Naive thymus-derived CD8-positive, alpha-beta T cell (primary cell): ENCODE measurements around the gene SPINT1. TPM values are rescaled to one million over a fixed set of nuclear protein-coding genes. Genes with fewer than 3 reads are reported as not detected.
"Not testable (repeated sequence)": the region's sequence is repeated elsewhere in the genome, so short reads cannot be mapped to it uniquely, and the experiment has no call there.

ENCODE experiments used
- ATAC-seq, 2 donors: fragments of 150-1000 bp; cut with Tn5 transposase in 1 of 2; sonication (Bioruptor Pico), chemical (Tn5 transposase) in 1 of 2; 1 replicate in 1 of 2; 2 replicates in 1 of 2; pipeline ENCODE4 v1.10.0; 2021; ENCODE audit warnings: mild to moderate bottlenecking in 2 of 2, moderate library complexity in 2 of 2
- POLR2A ChIA-PET: fragments of 350-600 bp; sonication (Branson Sonifier 250); formaldehyde crosslinking; loops from one replicate; lab custom pipeline; 2021; ENCODE audit warnings: antibody characterized with exemption; lab: Charles Lee
- DNase-seq, 10 donors: peaks; one replicate each; pipeline versions ENCODE4 v3.0.0 to v3.0.0-alpha.2; 2020 to 2022
- H3K27ac Mint-ChIP-seq, 10 donors: one replicate each; pipeline ENCODE4 v1.8.0; 2020 to 2022; ENCODE audit warnings: mild to moderate bottlenecking in 10 of 10, mixed read lengths in 10 of 10, moderate library complexity in 4 of 10, inconsistent platforms in 1 of 10
- H3K27me3 Mint-ChIP-seq, 5 donors: one replicate each; pipeline ENCODE4 v1.8.0; 2021 to 2022; ENCODE audit warnings: mixed read lengths in 5 of 5
- H3K36me3 Mint-ChIP-seq, 3 donors: one replicate each; pipeline ENCODE4 v1.8.0; 2020 to 2022; ENCODE audit warnings: mixed read lengths in 3 of 3, mild to moderate bottlenecking in 2 of 3, inconsistent platforms in 1 of 3
- H3K4me1 Mint-ChIP-seq, 4 donors: one replicate each; pipeline ENCODE4 v1.8.0; 2021 to 2022; ENCODE audit warnings: mixed read lengths in 4 of 4
- H3K4me3 Mint-ChIP-seq, 10 donors: one replicate each; pipeline ENCODE4 v1.8.0; 2020 to 2022; ENCODE audit warnings: mild to moderate bottlenecking in 10 of 10, mixed read lengths in 10 of 10, moderate library complexity in 6 of 10, inconsistent platforms in 1 of 10
- H3K9me3 Mint-ChIP-seq, 9 donors: one replicate each; pipeline ENCODE4 v1.8.0; 2020 to 2022; ENCODE audit warnings: mixed read lengths in 9 of 9, mild to moderate bottlenecking in 3 of 9, inconsistent platforms in 1 of 9, moderate library complexity in 1 of 9
- polyA plus RNA-seq, 3 donors: library from polyadenylated mRNA; unstranded; fragments of 300-500 nt; fragmentation: Illumina TruSeq; gene quantifications; one replicate each; pipeline ENCODE4 v1.2.3, GENCODE V29; 2021
- total RNA-seq, 8 experiments: library from RNA in 2 of 8; stranded (reverse) in 2 of 8; gene quantifications; one replicate each; pipeline ENCODE4 v1.2.3 and lab custom pipeline; 2021 to 2026

Gene SPINT1
- total and polyA plus RNA-seq, 5 experiments from 2014 or later = 0.11 to 0.80 (median 0.29) TPM; not detected in 1

DNA sequence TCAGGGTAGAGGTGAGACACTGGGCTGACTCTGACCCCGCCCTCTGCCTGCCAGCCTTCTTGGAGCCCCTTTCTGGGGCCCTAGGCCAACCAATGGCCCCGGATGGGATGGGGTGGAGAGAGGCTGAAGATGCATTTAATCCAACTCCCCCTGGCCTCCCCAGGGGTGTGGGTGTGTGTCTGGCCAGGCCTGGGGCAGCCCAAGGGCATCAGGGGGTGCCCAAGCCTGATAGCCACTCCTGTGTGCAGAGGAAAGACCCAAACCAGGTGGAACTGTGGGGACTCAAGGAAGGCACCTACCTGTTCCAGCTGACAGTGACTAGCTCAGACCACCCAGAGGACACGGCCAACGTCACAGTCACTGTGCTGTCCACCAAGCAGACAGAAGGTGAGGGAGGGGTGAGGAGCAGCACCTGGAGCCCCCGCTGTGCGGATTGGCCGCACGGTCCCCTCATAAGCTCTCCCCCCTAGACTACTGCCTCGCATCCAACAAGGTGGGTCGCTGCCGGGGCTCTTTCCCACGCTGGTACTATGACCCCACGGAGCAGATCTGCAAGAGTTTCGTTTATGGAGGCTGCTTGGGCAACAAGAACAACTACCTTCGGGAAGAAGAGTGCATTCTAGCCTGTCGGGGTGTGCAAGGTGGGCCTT lies 9.5 kb downstream of the SPINT1 start:
- Mint-ChIP-seq H3K36me3 (no peaks in the 10 kb centered on the region), H3K9me3 (no peaks in the 10 kb centered on the region), H3K4me1 (peaks cover 0 to 6% (median 2%) of the 10 kb centered on the region in 4 donors), H3K27me3 (peaks cover 0 to 5% (median 0%) of the 10 kb centered on the region in 5 donors), H3K4me3 (no peak overlapping the region), H3K27ac (no peak overlapping the region)
- ATAC-seq (no peak), DNase-seq (no peak)
- POLR2A ChIA-PET = no interaction called here

DNA sequence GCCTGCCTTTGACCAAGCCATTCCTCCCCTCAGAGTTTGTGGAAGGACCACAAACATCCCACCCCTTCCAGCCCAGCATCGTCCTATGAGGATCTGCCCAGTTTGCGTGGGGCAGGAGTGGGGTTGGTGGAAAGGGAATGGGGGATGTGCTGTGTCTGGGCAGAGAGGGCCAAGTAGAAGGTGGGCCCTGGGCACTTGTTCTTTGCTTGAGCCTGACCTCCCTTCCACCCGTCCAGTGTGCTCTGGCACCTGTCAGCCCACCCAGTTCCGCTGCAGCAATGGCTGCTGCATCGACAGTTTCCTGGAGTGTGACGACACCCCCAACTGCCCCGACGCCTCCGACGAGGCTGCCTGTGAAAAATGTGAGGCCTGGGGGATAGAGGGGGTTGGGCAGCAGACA lies 10.3 kb downstream of the SPINT1 start:
- no peak for DNase-seq
- H3K27me3 Mint-ChIP-seq = peaks cover 0 to 5% (median 0%) of the 10 kb centered on the region in 5 donors
- H3K36me3 Mint-ChIP-seq = no peaks in the 10 kb centered on the region
- H3K27ac Mint-ChIP-seq = no peak overlapping the region
- POLR2A ChIA-PET = no interaction called here
- no peak for ATAC-seq
- H3K9me3 Mint-ChIP-seq = no peaks in the 10 kb centered on the region
- peaks cover 3 to 11% (median 6%) of the 10 kb centered on the region in 4 donors for H3K4me1 Mint-ChIP-seq
- no peak overlapping the region for H3K4me3 Mint-ChIP-seq

DNA sequence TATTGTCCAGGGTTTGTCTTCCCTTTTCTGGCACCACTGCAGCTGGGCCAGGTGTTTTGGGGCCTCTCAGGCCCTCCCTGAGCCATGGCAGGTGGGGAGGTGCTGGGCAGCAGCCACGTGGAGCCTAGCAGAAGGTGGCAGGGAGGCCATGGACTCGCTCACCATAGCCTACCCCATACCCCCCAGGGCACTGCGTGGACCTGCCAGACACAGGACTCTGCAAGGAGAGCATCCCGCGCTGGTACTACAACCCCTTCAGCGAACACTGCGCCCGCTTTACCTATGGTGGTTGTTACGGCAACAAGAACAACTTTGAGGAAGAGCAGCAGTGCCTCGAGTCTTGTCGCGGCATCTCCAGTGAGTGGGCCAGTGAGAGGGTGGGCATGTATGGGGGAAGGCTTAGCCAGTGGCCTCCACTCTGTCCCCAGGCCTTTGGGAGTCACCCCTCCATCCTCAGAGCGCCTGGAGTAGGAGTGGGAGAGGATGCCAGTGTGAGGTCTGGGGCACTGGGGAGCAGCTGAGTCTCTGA lies 11.9 kb downstream of the SPINT1 start:
- ATAC-seq (no peak), DNase-seq (no peak)
- Mint-ChIP-seq H3K36me3 (no peaks in the 10 kb centered on the region), H3K27me3 (peaks cover 0 to 5% (median 0%) of the 10 kb centered on the region in 5 donors), H3K9me3 (no peaks in the 10 kb centered on the region), H3K4me1 (peaks cover 6 to 15% (median 11%) of the 10 kb centered on the region in 4 donors), H3K27ac (peak overlapping the region in 1 of 10 donors; percentile 7), H3K4me3 (no peak overlapping the region)
- POLR2A ChIA-PET = no interaction called here

DNA sequence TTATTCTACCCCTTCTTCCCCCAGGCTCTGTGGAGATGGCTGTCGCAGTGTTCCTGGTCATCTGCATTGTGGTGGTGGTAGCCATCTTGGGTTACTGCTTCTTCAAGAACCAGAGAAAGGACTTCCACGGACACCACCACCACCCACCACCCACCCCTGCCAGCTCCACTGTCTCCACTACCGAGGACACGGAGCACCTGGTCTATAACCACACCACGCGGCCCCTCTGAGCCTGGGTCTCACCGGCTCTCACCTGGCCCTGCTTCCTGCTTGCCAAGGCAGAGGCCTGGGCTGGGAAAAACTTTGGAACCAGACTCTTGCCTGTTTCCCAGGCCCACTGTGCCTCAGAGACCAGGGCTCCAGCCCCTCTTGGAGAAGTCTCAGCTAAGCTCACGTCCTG lies 12.9 kb downstream of the SPINT1 start:
- no peak overlapping the region for H3K27ac Mint-ChIP-seq
- no peak overlapping the region for H3K4me3 Mint-ChIP-seq
- DNase-seq = no peak
- H3K4me1 Mint-ChIP-seq = peaks cover 6 to 15% (median 11%) of the 10 kb centered on the region in 4 donors
- H3K27me3 Mint-ChIP-seq = peaks cover 0 to 5% (median 0%) of the 10 kb centered on the region in 5 donors
- no peaks in the 10 kb centered on the region for H3K9me3 Mint-ChIP-seq
- no peaks in the 10 kb centered on the region for H3K36me3 Mint-ChIP-seq
- ATAC-seq = no peak
- POLR2A ChIA-PET = interaction anchor here (1.1 to 3.9 kb wide), 2 partner anchors 37 to 48 kb away, joined by 3 to 49 read pairs; partner anchors contain the start of gene VPS18

DNA sequence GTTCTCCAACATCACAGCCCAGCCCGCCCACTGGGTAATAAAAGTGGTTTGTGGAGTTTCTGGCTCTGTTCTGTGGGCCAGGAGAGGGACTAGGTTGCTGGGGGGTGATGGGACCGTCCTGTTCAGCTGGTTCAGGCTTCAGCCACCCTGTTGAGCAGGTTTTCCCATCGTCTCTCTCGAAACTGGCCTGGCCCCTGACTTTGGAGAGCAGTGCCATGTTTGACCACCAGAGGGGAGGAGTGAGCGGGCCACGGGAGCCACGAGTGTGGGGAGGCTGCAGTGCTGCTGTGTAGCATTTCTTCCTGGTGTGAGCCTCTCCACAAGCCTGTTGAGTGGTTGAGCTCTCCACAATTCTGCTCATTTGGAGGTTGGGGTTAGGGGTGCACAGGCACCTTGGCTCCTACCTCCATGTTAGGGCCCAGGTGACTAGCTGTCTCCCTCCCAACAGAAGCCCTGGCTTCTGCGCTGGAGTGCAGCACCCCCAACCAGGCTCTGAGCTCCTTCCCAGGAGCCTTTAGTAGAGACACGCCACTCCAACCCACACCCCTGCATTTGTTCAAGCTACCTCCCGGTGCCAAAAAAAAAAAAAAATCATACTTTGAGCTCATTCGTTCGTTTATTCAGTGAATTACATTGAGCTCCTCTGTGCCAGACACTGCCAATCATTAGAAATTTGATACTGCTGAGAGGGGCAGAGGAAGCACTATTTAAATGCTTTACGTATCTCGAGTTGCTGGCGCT lies 13.9 kb downstream of the SPINT1 start:
- Mint-ChIP-seq H3K4me3 (no peak overlapping the region), H3K27me3 (peaks cover 0 to 4% (median 0%) of the 10 kb centered on the region in 5 donors), H3K4me1 (peaks cover 6 to 15% (median 11%) of the 10 kb centered on the region in 4 donors), H3K9me3 (no peaks in the 10 kb centered on the region), H3K36me3 (no peaks in the 10 kb centered on the region), H3K27ac (peak overlapping the region in 2 of 10 donors; percentile 3 to 29)
- POLR2A ChIA-PET = interaction anchor here (0.6 to 3.9 kb wide), 5 partner anchors 36 to 351 kb away, joined by 3 to 49 read pairs (median 5); partner anchors contain the start of gene VPS18
- ATAC-seq (peak; percentile 88 to 94), DNase-seq (peak; percentile 63 to 84 (median 78))

DNA sequence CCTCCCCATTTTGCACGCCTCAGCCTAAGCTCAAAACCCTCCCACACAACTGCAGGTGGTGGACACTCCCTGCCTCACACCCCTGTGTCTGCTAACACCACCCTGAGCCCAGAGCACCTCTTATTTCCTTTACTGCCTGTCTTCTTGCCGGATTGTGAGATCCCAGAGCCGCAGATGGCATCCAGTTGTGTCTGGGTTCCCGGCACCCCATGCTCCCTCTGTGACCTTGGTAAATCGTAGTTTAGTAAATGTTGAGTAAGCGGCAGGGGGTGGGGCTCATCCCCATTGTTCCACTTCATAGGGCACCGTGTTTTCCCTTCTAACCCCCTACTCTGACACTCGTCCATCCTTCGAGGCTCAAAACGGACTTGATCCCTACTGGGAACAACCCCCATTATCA lies 14.9 kb downstream of the SPINT1 start:
- Mint-ChIP-seq H3K36me3 (no peaks in the 10 kb centered on the region), H3K4me1 (peaks cover 6 to 15% (median 11%) of the 10 kb centered on the region in 4 donors), H3K27me3 (peaks cover 0 to 7% (median 0%) of the 10 kb centered on the region in 5 donors), H3K9me3 (no peaks in the 10 kb centered on the region), H3K27ac (peak overlapping the region in 1 of 10 donors; percentile 72), H3K4me3 (no peak overlapping the region)
- ATAC-seq = no peak
- POLR2A ChIA-PET = interaction anchor here (1.0 to 3.9 kb wide), 4 partner anchors 15 to 48 kb away, joined by 4 to 49 read pairs (median 4); partner anchors contain the start of genes RHOV and VPS18
- no peak for DNase-seq

DNA sequence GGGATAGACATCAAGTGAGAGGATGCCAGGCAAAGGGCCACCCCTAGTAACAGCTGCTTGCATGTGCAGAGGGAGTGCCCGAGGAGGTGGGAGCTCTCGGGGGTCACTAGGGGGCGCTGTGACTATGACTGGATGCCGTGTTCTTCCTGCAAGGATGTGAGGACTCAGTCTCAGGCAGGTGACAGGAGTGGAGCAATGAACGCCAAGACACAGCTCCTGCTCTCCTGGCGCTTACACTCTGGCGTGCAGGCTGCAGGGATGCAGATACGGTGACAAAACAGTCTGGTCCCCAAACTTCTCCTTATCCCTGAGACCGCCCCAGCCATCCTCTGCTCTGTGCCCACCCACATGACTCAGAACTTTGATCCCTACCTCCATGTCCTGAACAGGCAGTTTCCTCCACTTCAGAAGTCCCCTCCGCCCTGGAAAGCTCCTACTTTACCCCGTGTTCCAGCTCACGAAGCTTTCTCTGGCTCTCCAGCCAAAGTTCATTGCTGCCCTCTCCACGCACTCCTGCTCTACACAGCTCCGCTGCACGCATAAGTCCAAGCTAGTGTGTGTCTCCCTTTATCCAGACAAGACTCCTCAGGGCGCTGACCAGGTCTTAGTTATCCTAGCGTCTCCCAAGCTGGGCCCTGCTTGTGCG lies 15.5 kb downstream of the SPINT1 start:
- Mint-ChIP-seq H3K4me3 (no peak overlapping the region), H3K27ac (peak overlapping the region in 2 of 10 donors; percentile 33 to 52), H3K36me3 (no peaks in the 10 kb centered on the region), H3K4me1 (peaks cover 6 to 15% (median 11%) of the 10 kb centered on the region in 4 donors), H3K27me3 (peaks cover 0 to 7% (median 0%) of the 10 kb centered on the region in 5 donors), H3K9me3 (no peaks in the 10 kb centered on the region)
- peak; percentile 64 to 88 (median 78) for DNase-seq
- POLR2A ChIA-PET = interaction anchor here (1.2 to 3.9 kb wide), 3 partner anchors 14 to 39 kb away, joined by 4 to 49 read pairs (median 5); partner anchors contain the start of genes RHOV and VPS18
- ATAC-seq = peak; percentile 87 to 88

DNA sequence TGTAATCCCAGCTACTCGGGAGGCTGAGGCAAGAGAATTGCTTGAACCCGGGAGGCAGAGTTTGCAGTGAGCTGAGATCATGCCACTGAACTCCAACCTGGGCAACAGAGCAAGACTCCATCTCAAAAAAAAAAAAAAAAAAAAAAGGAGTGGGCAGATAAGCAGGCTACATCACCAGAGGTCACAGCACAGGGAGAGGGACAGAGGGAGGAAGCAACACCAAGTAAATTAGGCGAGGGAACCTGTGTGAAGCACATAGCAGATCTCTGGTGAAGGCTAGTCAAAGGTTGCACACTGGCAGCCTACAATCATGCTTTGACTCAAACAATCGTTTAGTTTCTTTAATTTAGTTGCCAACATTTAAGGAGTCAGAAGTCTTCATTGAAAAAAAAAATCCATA lies 17.3 kb downstream of the SPINT1 start:
- H3K4me3 Mint-ChIP-seq, ATAC-seq, H3K36me3 Mint-ChIP-seq, H3K27me3 Mint-ChIP-seq, H3K9me3 Mint-ChIP-seq, H3K27ac Mint-ChIP-seq, DNase-seq: not testable (repeated sequence)
- H3K4me1 Mint-ChIP-seq = peaks cover 6 to 15% (median 11%) of the 10 kb centered on the region in 4 donors
- POLR2A ChIA-PET = interaction anchor here (0.5 kb wide), 1 partner anchor 916 kb away, joined by 3 read pairs; no protein-coding TSS in a partner anchor

DNA sequence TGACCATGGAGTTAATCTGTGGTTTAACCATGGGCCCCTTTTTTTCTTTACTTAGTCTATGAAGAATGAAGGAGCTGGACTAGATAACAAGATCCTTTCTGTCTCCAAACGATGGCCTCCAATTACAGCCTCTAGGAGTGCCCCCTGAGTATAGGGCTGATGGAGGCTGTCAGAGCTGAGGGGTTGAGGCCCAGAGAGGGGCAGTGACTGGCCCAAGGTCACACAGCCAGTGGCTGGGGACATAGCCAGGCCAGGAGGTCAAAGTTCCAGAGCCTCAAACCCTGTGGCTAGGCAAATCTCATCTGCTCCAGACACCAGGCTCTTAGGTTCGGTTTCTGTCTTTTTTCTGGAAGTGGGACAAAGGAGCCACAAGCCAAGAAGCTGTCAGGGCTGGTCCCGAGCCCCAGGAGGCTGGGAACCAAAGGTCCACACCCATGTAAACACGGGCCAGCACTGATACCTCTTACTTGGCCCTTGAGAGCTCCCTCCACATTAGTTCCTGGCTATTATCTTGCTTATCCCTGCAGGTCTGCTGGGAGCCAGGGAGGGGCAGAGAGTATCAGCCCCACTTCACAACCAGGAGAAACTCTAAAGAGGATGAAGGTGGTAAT lies 19.9 kb downstream of the SPINT1 start:
- H3K27ac Mint-ChIP-seq = peak overlapping the region in 1 of 10 donors; percentile 67
- ATAC-seq = no peak
- no peak overlapping the region for H3K4me3 Mint-ChIP-seq
- peaks cover 0 to 7% (median 1%) of the 10 kb centered on the region in 5 donors for H3K27me3 Mint-ChIP-seq
- DNase-seq = no peak
- POLR2A ChIA-PET = no interaction called here
- H3K4me1 Mint-ChIP-seq = peaks cover 6 to 9% (median 8%) of the 10 kb centered on the region in 4 donors
- H3K9me3 Mint-ChIP-seq = no peaks in the 10 kb centered on the region
- H3K36me3 Mint-ChIP-seq = no peaks in the 10 kb centered on the region

DNA sequence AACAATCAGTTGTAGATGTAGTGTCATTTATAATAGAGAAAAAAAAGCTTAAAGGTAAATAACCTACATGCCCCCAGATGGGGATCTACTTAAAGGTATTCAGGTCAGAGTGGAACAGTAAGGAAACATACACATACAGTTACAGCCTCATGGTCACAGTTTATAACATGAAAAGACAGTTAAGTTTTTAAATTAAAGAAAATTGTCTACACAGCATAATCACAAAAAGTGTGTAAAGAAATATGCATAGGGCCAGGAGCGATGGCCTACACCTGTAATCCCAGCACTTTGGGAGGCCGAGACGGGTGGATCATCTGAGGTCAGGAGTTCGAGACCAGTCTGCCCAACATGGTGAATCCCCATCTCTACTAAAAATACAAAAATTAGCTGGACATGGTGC lies 23.4 kb downstream of the SPINT1 start:
- Mint-ChIP-seq H3K9me3 (no peaks in the 10 kb centered on the region), H3K36me3 (no peaks in the 10 kb centered on the region), H3K27me3 (peaks cover 0 to 5% (median 1%) of the 10 kb centered on the region in 5 donors), H3K4me1 (peaks cover 0 to under 1% (median 0%) of the 10 kb centered on the region in 4 donors), H3K27ac (no peak overlapping the region), H3K4me3 (no peak overlapping the region)
- POLR2A ChIA-PET = no interaction called here
- no peak for DNase-seq
- ATAC-seq = no peak

DNA sequence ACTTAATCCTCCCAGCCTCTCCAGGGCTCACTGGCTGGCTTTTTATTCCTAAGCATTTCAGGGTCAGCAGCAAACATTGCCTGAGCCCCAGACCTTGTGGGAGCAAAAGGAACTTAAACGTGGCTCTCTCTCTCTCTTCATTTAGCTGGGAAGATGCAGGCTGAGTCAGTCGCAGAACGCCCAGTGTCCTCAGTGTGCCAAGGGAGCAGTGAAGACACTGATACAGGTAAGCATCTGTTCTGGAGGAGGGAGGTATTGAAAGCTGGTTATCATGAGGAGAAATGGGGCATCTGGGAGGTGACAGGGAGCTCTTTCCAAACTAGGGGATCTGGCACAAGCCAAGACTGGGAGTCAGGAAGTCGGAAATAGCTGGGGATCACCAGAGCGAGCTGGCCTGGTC lies 25.8 kb downstream of the SPINT1 start:
- Mint-ChIP-seq H3K27ac (peak overlapping the region in 2 of 10 donors; percentile 10 to 21), H3K27me3 (peaks cover 0 to 9% (median 4%) of the 10 kb centered on the region in 5 donors), H3K4me3 (no peak overlapping the region), H3K4me1 (peaks cover 6 to 13% (median 7%) of the 10 kb centered on the region in 4 donors), H3K36me3 (no peaks in the 10 kb centered on the region), H3K9me3 (no peaks in the 10 kb centered on the region)
- DNase-seq (no peak), ATAC-seq (no peak)
- POLR2A ChIA-PET = no interaction called here

DNA sequence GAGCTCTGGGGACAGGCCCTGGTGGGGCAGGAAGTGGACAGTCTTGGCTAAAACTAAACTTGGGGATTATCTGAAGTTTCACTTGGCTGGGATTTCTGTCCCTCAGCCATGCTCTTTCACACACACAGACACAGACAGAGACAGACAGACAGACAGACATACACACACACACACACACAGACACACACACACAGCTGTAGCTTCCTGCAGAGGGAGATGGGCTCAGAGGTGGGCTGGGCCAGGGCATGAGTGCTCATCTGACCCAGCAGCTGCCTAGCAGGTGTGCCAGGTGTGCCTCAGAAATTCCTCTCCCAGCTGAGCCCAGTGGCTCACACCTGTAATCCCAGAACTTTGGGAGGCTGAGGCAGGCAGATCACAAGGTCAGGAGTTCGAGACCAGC lies 26.9 kb downstream of the SPINT1 start:
- DNase-seq (no peak), ATAC-seq (no peak)
- H3K36me3 Mint-ChIP-seq = no peaks in the 10 kb centered on the region
- H3K9me3 Mint-ChIP-seq = no peaks in the 10 kb centered on the region
- H3K27ac Mint-ChIP-seq = no peak overlapping the region
- H3K27me3 Mint-ChIP-seq = peaks cover 0 to 9% (median 4%) of the 10 kb centered on the region in 5 donors
- H3K4me3 Mint-ChIP-seq = peak overlapping the region in 2 of 10 donors; percentile 23 to 51
- peaks cover 6 to 13% (median 7%) of the 10 kb centered on the region in 4 donors for H3K4me1 Mint-ChIP-seq
- POLR2A ChIA-PET = no interaction called here
